ENCODE measurements around the gene SNX2.

GRCh38 chr5:122730456-122730855, 44.4 kb upstream of the SNX2 start:
- TF ChIP-seq, protein P1, sequence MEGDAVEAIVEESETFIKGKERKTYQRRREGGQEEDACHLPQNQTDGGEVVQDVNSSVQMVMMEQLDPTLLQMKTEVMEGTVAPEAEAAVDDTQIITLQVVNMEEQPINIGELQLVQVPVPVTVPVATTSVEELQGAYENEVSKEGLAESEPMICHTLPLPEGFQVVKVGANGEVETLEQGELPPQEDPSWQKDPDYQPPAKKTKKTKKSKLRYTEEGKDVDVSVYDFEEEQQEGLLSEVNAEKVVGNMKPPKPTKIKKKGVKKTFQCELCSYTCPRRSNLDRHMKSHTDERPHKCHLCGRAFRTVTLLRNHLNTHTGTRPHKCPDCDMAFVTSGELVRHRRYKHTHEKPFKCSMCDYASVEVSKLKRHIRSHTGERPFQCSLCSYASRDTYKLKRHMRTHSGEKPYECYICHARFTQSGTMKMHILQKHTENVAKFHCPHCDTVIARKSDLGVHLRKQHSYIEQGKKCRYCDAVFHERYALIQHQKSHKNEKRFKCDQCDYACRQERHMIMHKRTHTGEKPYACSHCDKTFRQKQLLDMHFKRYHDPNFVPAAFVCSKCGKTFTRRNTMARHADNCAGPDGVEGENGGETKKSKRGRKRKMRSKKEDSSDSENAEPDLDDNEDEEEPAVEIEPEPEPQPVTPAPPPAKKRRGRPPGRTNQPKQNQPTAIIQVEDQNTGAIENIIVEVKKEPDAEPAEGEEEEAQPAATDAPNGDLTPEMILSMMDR (conservative IDR thresholded peaks at IDR 0.05; ENCODE audit: low read length) = no peak
- no peak for TF ChIP-seq EZH2phosphoT487 (IDR thresholded peaks at IDR 0.05; ENCODE audit: borderline replicate concordance)

Data from Loucy (cell line).